GM12891 (cell line): ENCODE data around the gene SNCB.

Experiments used
- POLR2A ChIP-seq: IDR thresholded peaks from 2 replicates; pipeline ENCODE4 v1.6.1; 2011; ENCODE audit warnings: low read depth, low read length, control low read depth
- POLR2AphosphoS5 ChIP-seq: IDR thresholded peaks from 2 replicates; pipeline ENCODE4 v1.6.1; 2011; ENCODE audit warnings: low read depth, low read length, control low read depth

- no peak for TF ChIP-seq POLR2A
- TF ChIP-seq POLR2AphosphoS5 = no peak
Observed at GRCh38 chr5:176611435-176611834, 18.9 kb downstream of the SNCB start.
